CD4-positive, alpha-beta T cell treated with Interferon gamma for 1 hour (primary cell): ENCODE results near the gene ZC3H6.
"Not testable (repeated sequence)": the region's sequence is repeated elsewhere in the genome, so short reads cannot be mapped to it uniquely, and the experiment has no call there.

Experiments
- DNase-seq: peaks from one replicate; pipeline ENCODE4 v3.0.0-alpha.2; 2020

Gene ZC3H6

GRCh38 chr2:112276954-112277353 is 1.6 kb downstream of the ZC3H6 start:
- DNase-seq: no peak

GRCh38 chr2:112277596-112278220 is 2.3 kb downstream of the ZC3H6 start:
- DNase-seq: no peak

GRCh38 chr2:112282066-112282465 is 6.7 kb downstream of the ZC3H6 start:
- not testable (repeated sequence) for DNase-seq

GRCh38 chr2:112283535-112283934 is 8.1 kb downstream of the ZC3H6 start:
- DNase-seq: not testable (repeated sequence)

GRCh38 chr2:112290088-112290487 is 14.7 kb downstream of the ZC3H6 start:
- no peak for DNase-seq

GRCh38 chr2:112290648-112291047 is 15.3 kb downstream of the ZC3H6 start:
- no peak for DNase-seq

GRCh38 chr2:112293636-112294401 is 18.4 kb downstream of the ZC3H6 start:
- DNase-seq: no peak

GRCh38 chr2:112295407-112296078 is 20.1 kb downstream of the ZC3H6 start:
- DNase-seq: no peak

GRCh38 chr2:112296407-112296806 is 21.0 kb downstream of the ZC3H6 start:
- no peak for DNase-seq

GRCh38 chr2:112301171-112301584 is 25.8 kb downstream of the ZC3H6 start:
- DNase-seq: no peak

GRCh38 chr2:112301973-112302372 is 26.6 kb downstream of the ZC3H6 start:
- no peak for DNase-seq

- DNase-seq: no peak
These were observed 29.0 kb downstream of the ZC3H6 start for GRCh38 chr2:112304298-112304941.

- DNase-seq: no peak
These were observed 29.7 kb downstream of the ZC3H6 start for GRCh38 chr2:112305132-112305531.

GRCh38 chr2:112310906-112311305 is 35.5 kb downstream of the ZC3H6 start:
- DNase-seq: no peak

- DNase-seq: no peak
These were observed 36.5 kb downstream of the ZC3H6 start for GRCh38 chr2:112311932-112312331.

GRCh38 chr2:112312821-112313220 is 37.4 kb downstream of the ZC3H6 start:
- DNase-seq: no peak

- DNase-seq: no peak
These were observed 39.5 kb downstream of the ZC3H6 start for GRCh38 chr2:112314856-112315255.

GRCh38 chr2:112317303-112318158 is 42.1 kb downstream of the ZC3H6 start:
- no peak for DNase-seq

GRCh38 chr2:112318515-112318914 is 43.1 kb downstream of the ZC3H6 start:
- no peak for DNase-seq

- DNase-seq: no peak
These were observed 46.3 kb downstream of the ZC3H6 start for GRCh38 chr2:112321375-112322320.

- DNase-seq: no peak
These were observed 47.5 kb downstream of the ZC3H6 start for GRCh38 chr2:112322919-112323318.
